NCI-H2227 treated with DMSO at 0.1 percent for 48 hours (cell line): Measurements from ENCODE around the gene CAPN14.
A peak's percentile ranks its signal among the peaks of the same experiment; 100 is the strongest.

Source experiments
- DNase-seq: peaks from one replicate; lab custom pipeline; 2025; lab: John Stamatoyannopoulos, UW

The CAPN14 gene

DNA sequence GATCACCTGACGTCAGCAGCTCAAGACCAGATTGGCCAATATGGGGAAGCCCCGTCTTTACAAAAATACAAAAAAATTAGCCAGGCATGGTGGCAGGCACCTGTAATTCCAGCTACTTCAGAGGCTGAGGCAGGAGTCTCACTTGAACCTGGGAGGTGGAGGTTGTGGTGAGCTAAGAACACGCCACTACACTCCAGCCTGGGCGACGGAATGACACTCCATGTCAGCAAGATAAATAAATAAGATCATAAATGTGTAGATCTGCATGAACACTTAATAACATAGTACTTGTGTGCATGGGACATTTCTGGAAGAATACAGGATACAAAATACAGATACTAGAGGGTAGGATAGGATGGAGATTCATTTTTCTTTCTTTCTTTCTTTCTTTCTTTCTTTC, 25.7 kb upstream of the CAPN14 start:
- DNase-seq = no peak

DNA sequence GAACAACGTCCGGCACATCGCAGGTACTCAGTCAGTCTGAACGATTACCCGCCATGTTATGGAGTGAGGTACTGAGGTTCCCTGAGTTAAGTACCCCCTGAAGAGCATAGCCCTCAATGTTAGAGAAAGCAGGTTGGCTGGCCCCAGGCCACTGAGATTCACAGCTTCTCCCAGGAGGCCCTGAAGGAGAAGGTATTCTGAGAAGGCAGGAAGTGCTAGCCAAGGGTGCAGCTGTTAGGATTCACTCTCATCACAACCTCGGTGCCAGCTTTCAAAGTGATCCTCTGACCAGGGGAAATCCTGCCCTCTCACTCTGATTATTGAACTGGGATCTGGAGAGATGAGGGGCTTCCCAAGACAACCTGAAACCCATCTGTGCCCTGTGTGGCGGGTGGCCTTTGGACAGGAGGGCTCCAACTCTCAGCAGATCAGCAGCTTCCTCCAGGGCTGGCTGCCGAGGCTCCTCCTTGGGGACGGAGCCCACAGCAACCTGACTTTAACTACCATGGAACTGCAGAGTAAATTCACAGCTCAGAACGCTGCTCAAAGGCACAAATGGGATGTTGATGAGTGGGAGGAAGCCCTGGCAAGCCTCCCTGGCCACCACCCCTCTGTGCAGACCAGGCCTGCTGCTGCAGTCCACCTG, 24.4 kb upstream of the CAPN14 start:
- no peak for DNase-seq

DNA sequence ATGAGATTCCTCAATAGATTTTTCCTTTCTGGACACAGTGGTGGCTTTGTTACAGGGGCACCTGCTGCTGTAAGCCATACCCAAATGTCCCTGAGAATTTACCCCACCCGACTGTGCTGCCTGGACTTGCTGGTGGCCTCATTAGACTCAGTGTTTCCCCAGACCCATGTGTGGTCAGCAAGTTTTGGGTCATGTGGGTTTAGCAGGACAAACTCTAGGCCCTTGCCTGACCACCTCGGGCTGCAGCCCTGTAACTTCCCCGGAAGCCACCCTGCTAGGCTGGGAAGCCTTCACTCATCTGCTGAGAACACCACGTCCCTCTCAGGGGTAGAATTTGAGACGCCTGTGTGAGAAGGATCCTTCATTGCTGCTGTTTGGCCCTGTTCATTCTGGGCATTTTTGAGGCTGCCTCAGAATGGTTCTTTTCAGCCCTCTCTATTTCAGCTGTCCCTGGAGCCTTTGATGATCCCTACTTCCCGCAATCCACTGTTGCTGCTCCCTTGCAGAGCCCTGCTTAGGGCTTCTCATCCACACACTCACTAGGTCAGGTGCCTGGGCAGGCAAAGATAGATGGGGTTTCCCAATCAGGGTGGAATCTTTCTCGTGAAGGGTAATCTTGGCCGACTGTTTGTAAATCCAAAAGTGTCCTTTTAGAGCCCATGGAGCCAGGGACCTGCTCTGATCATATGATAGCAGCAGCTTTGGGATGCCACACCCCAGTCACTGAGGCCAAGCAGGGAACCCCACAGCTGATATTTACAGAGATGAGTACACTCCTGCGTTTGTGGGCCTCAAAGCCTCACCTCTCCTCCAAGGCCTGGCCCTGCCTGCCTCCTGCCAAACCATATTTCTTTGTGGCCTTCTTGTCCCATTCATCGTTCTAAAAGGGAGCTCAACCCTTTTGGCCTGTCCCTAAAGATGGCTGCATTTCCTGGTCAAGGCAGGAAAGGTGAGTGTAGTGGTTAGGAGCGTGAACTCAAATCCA, 23.4 kb upstream of the CAPN14 start:
- DNase-seq = no peak

GRCh38 chr2:31239593-31240177, 22.4 kb upstream of the CAPN14 start:
- DNase-seq = no peak

GRCh38 chr2:31238906-31239592, 21.7 kb upstream of the CAPN14 start:
- no peak for DNase-seq

DNA sequence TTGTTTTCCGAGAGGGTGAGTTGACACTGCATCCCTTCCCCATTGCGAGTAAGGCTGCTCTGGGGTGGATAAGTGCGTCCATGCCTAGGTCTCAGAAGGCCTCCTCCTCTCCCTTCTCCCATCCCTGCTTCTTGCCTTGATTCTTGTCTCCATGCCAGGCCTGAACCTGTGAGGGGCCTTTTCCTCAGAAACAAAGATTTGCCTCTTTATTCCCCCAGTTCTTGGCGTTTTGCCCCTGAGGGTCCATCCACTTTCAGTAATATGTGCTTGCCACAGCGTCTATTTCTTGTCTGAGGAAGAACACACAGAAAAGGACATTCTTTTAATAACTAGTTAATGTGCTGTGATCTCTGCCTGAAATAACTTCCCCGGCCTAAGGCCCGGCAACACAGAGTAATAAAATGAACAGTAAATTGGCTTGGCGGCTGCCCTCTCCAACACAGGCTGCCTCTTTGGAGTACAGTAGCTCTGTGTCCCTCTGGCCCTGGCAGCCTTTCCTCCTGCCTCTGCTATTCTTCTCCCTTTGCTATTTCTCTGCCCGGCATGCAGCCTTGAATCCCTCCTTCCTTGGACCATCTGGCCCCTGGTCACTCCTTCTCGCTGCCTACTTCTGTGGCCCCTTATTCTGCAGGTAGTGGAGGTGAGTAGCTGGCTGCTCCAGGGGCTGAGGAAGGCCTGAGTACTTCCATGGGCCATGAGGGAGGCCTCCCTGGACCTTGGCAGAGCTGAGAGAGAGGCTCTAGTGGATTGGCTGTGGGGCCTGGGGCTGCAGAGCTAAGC, 21.0 kb upstream of the CAPN14 start:
- DNase-seq = peak; percentile 17

- no peak for DNase-seq
Measured at GRCh38 chr2:31237348-31238017, 20.2 kb upstream of the CAPN14 start.

DNA sequence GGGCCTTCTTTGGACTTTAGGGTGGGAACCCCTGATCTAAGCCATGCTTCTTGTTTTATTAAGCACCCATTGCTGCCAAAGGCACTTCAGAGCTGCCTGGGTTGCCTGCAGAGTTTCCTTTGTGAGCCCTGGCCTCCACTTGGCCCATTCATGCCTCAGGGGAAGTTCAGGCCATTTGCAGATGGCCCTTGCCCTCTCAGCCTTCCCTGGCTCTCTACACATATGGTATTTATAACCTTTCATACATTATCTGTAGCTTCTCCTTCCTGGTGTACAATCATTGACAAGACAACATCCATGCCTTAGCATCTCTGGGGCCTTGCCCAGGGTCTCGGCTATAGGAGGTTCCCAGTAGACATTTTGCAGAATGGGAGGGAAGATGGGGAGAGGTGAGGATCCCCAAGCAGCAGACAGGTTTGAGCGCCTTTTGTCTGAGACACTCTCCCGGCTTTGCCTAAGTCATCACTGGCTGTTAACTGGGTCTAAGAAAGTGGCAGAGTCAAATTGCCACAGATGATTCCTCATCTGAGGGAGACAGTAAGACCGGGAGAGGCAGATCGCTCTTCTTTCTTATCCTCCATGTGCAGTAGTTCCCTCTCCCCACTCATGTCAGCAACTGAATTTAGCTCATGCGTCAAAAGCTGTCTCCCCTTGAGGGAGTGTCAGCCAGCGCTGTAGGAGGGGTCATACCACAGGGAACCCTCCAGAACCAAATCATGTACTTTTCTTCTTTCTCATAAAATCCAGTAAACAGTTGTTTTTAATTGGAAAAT, 19.3 kb upstream of the CAPN14 start:
- DNase-seq = no peak

GRCh38 chr2:31235504-31235902, 18.2 kb upstream of the CAPN14 start:
- no peak for DNase-seq

DNA sequence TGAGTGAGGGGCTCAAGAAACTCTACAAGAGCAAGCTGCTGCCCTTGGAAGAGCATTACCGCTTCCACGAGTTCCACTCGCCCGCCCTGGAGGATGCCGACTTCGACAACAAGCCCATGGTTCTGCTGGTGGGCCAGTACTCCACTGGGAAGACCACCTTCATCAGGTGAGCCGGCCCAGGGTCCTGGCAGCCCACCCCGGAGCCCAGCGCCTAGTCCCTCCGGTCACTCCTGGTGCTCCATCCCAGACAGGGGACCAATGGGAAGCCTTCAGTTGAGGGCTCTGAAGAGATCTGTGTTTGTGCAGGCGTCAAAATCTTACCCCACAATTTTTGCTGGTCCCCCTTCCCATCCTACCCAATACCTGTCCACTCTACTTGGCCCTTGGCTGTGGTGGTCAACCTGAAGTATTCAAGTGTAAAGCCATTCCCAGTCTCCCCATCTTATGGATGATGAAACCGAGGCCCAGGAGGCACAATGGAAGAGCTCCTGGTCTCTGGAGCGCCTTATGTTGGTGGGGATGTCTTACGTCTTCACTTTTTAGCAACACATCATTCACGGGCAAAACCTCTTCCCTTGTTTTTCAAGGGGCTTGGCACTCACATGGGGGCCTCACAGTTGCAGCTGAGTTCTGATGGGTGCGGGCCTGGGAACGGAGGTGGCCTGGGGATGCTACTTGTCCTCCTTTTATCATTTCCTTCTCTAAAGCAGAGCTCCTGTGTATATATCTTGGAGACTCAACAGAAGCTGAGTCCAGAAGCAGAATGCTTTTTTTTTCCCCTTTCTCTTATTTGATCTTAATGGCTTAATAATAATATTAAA, 17.6 kb upstream of the CAPN14 start:
- no peak for DNase-seq

GRCh38 chr2:31233741-31234682, 16.7 kb upstream of the CAPN14 start, which contains the start of gene EHD3:
Gene EHD3, plus strand, starts transcription at chr2:31234152. Its CDS starts 470 bp downstream, at chr2:31234622.
- DNase-seq = peak; percentile 92

- DNase-seq = no peak
Measured at GRCh38 chr2:31233231-31233630, 15.9 kb upstream of the CAPN14 start.

- no peak for DNase-seq
Measured at GRCh38 chr2:31232586-31232985, 15.3 kb upstream of the CAPN14 start.

DNA sequence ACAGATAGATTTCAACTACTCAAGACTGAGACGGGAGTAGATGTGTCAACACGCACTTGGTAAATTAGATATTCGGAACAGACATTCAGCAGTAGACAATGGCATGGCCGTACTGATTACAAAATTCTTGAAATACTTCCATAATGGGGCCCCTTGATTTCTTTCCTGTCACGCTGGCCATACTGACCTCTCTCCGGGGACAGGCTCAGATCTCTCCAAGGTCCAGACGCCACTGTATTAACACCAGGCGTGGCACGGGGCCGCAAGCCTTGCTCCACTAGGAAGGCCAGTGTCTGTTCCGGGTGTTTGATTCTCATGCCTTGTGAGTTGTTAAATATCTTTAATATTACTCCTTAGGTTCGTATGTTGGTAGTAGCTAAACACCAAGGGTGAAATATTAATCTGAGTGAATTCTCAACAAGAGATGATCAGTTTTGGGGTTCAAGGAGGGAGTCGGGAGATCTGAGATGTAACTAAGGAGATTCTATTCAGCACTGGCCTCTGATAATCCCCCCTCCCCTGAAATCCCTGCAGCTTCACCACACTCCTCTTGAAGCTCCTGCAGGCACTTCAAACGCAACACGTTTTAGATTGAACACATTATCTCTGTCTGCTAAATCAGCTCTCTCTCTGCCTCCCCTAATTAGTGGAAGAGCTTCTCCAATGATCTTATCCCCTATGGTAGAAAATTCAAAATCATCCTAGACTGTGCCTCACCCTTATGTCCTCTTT, 14.4 kb upstream of the CAPN14 start:
- no peak for DNase-seq

DNA sequence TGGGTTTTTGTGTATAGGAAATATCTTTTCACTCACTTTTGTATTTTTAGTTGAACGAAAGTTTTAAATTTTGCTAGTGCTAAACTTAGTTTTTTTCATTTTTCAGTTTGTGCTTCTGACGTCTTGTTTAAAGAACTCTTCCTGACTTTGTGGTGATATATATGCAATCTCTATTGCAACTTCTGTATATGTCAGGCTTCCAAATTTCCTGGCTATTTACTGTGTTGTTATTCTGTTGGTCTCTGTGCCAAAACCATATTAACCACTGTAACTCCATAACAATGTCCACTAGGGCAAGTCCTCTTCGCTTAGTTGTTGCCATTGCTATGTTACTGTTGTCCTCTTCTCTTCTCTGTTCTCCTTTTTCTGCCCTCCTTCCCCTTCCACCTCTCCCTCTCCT, 13.4 kb upstream of the CAPN14 start:
- no peak for DNase-seq

DNA sequence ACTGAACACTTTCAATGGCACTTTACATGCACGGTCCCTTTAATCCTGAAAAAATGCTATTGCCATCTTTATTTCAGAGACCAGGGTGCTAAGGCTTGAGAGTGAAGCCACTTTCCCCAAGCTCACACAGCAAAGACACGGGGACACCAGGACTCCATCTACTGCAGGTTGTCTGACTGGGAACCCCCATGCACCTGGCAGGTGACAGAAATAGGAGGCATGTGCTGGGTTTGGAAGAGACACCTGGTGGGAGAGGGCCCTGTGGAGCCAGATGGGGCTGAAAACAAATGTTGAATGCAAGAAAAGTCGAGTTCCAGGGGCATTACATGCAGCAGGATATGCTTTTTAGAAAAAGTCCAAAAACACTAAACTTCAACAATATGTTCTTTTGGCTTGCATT, 11.4 kb upstream of the CAPN14 start:
- DNase-seq = no peak

GRCh38 chr2:31227711-31228125, 10.4 kb upstream of the CAPN14 start:
- DNase-seq = peak; percentile 41
